ENCODE measurements around the gene SLC41A2. TPM values are rescaled to one million over a fixed set of nuclear protein-coding genes. Genes with fewer than 3 reads are reported as not detected.

SLC41A2 gene
- total and polyA plus RNA-seq, 9 of the 15 experiments (the other 6 are each of a cell fraction or from before 2014, with no cell fraction given): 0.01 to 0.89 (median 0.16) TPM; not detected in 1

GRCh38 chr12:104941454-104941853 lies 16.6 kb downstream of the SLC41A2 start (continued):
- TF ChIP-seq SLC30A9 (CRISPR knock-in tag; IDR thresholded peaks at IDR 0.05): no peak
- TF ChIP-seq ZKSCAN8 (CRISPR knock-in tag; IDR thresholded peaks at IDR 0.05): no peak
- no peak for TF ChIP-seq ZNF445 (CRISPR knock-in tag; IDR thresholded peaks at IDR 0.05; ENCODE audit: low read depth)
- TF ChIP-seq BRF1 (IDR thresholded peaks at IDR 0.05; ENCODE audit: borderline replicate concordance, extremely low read depth, insufficient read length): no peak

DNA sequence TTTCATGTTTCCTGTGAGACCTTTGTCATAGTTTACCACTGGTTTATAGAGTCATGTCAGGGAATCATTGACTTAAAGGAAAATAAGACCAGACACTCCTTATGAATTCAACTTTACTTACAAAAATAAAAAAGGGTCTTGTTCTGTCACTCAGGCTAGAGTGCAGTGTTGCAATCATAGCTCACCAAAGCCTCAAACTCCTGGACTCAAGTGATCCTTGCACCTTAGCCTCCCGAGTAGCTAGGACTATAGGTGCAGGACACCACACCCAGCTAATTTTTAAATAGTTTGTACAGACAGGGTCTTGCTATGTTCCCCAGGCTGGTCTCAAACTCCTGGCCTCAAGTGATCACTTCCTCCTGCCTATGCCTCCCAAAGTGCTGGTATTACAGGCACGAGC lies 19.0 kb downstream of the SLC41A2 start:
- FAIRE-seq: no peak
- intact Hi-C loops (cut with micrococcal nuclease): no loop called here

More for the DNA sequence above, 19.0 kb downstream of the SLC41A2 start:
- TF ChIP-seq ATF2 (CRISPR knock-in tag; IDR thresholded peaks at IDR 0.05) (no peak), CEBPB (tag; IDR thresholded peaks at IDR 0.05) (0 out of 2 replicates have a peak, but pooled peaks have one; percentile 8)
- no TSS peak for BruUV-seq (replicated peaks)
- ATAC-seq: no peak
- no peak overlapping the region for H3K4me2 ChIP-seq (ENCODE audit: insufficient read depth, low read length)
- no peak overlapping the region for H3K9ac ChIP-seq (ENCODE audit: insufficient read depth in 1 of 2, low read depth in 2 of 2, low read length in 2 of 2)
- no peaks in the 10 kb centered on the region for H3K36me3 ChIP-seq (ENCODE audit: control insufficient read depth, insufficient read depth, low read length)
- 0% methylated on average over 2 of the region's 2 CpGs for WGBS (ENCODE audit: insufficient coverage, low coverage, missing lambda C conversion rate)
- no peaks in the 10 kb centered on the region for H3K4me1 ChIP-seq (replicated peaks in 1 of 2; ENCODE audit: control insufficient read depth in 2 of 2, insufficient read depth in 2 of 2, low read length in 2 of 2)
- H3K27me3 ChIP-seq (ENCODE audit: control insufficient read depth in 2 of 2, insufficient read depth in 2 of 2, low read length in 2 of 2): peaks cover 11 to 12% of the 10 kb centered on the region in 2 experiments
- ChIA-PET CTCF (ENCODE audit: low intra/inter-chr PET ratio) (no interaction called here), POLR2A (interaction anchor here (0.5 kb wide), 1 partner anchor 42 kb away, joined by 3 read pairs; no protein-coding TSS in a partner anchor)
- in situ Hi-C loops (cut with MboI): no loop called here
- H3K4me3 ChIP-seq: no peak overlapping the region
- H2AFZ ChIP-seq (ENCODE audit: low read depth, low read length): no peak overlapping the region
- no peaks in the 10 kb centered on the region for H3K9me3 ChIP-seq (replicated peaks; ENCODE audit: control insufficient read depth, insufficient read depth, low read depth, low read length)
- no peaks in the 10 kb centered on the region for H4K20me1 ChIP-seq (replicated peaks; ENCODE audit: control insufficient read depth, insufficient read depth, low read length)
- H3K27ac ChIP-seq (ENCODE audit: extremely low read depth, low read depth, low read length): no peak overlapping the region
- DNase-seq (ENCODE audit: extremely low read depth in 1 of 4, low spot score in 3 of 4): no peak
- H3K79me2 ChIP-seq (ENCODE audit: control insufficient read depth, insufficient read depth, low read length): no peaks in the 10 kb centered on the region
- no peaks in the 10 kb centered on the region for H3K9me1 ChIP-seq (ENCODE audit: control insufficient read depth, insufficient read depth, low read length)

Data from K562 (cell line).